ENCODE results near the gene STIMATE.

Gene STIMATE

DNA sequence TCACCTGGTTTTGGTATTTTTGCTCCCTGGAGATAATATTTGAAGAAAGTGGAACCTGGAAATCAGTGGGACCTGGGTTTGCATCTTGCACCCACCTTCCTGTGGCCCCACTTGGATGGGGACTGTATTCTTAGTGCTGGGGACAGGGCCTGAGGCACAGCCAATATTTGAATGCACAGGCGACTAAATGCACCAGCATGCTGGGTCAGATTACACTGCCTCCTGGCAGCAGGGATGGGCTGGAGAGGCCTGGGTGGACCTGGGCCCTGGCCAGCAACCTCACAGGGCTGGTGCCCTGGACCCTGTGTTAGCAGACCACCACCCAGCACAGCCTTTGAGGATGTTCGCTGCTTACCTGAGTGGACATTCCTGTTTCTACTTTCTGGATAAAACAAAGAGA lies 77.4 kb downstream of the STIMATE start:
- no peak overlapping the region for H3K27ac ChIP-seq
- no peak for TF ChIP-seq ZFX (IDR thresholded peaks at IDR 0.05; ENCODE audit: borderline replicate concordance)
- TF ChIP-seq, protein P1, sequence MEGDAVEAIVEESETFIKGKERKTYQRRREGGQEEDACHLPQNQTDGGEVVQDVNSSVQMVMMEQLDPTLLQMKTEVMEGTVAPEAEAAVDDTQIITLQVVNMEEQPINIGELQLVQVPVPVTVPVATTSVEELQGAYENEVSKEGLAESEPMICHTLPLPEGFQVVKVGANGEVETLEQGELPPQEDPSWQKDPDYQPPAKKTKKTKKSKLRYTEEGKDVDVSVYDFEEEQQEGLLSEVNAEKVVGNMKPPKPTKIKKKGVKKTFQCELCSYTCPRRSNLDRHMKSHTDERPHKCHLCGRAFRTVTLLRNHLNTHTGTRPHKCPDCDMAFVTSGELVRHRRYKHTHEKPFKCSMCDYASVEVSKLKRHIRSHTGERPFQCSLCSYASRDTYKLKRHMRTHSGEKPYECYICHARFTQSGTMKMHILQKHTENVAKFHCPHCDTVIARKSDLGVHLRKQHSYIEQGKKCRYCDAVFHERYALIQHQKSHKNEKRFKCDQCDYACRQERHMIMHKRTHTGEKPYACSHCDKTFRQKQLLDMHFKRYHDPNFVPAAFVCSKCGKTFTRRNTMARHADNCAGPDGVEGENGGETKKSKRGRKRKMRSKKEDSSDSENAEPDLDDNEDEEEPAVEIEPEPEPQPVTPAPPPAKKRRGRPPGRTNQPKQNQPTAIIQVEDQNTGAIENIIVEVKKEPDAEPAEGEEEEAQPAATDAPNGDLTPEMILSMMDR (IDR thresholded peaks at IDR 0.05) = no peak

DNA sequence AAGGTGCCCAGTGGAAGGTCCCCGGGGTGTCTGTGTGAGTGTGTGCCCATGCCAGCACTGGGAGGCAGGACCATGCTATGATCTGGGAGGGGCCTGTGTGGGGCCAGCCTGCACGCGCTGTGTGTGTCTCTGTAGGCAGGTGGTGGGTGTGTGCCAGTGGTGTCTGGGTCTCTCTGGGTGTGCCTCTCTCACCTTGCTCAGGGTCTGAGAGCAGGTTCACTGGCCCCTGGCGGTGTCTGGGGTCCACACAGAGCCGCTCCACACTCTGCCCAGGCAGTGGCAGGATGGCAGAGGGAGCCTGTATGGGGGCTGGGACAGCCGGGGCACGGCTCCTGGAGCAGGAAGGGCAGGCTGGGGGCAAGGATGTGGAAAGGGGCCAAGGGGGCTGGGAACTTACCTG lies 79.5 kb downstream of the STIMATE start:
- H3K27ac ChIP-seq = no peak overlapping the region

DNA sequence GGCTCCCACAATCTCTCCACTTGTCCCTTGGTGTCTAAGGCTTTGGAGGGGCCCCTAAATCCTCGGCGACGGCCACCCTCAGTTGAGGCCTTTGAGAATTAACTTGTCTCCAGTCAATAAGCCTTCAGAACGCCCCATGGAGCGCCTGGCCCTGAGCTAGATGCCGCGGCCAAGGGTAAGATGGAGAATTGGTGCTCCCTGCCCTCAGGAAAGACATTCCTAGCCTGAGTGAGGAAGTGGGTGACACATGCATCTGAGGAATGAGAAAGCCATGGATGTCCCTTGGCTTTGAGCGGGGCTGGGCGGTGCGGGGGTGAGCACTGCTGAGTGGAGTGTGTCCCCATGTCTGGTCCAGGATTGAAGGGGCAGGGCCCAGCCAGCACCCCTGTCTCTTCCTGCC lies 80.1 kb downstream of the STIMATE start:
- H3K27ac ChIP-seq = no peak overlapping the region
- TF ChIP-seq, protein P1 (IDR thresholded peaks at IDR 0.05) = no peak
- no peak for TF ChIP-seq ZFX (IDR thresholded peaks at IDR 0.05; ENCODE audit: borderline replicate concordance)

More for the DNA sequence above, 79.5 kb downstream of the STIMATE start:
- TF ChIP-seq ZFX (IDR thresholded peaks at IDR 0.05; ENCODE audit: borderline replicate concordance) = no peak
- TF ChIP-seq, protein P1 (IDR thresholded peaks at IDR 0.05) = no peak

DNA sequence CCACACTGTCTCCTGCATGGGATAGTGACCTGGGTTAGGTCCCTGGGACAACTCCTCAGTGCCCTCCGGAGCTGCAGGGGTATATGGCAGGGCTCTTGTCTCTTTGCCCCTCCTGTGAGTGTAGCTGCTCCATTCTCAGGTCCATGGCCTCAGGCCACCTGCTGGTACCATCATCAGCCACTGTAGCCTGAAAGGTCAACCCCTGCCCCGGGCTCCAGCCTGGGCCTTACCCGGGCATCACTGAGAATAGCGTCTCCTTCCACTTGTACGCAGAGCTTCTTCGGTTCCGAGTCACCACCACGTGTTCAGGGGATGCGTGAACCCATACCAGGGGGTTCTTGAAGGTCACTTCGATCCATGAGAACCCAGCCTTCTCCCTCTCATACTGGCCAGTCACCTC lies 80.7 kb downstream of the STIMATE start:
- TF ChIP-seq ZFX (IDR thresholded peaks at IDR 0.05; ENCODE audit: borderline replicate concordance) = no peak
- TF ChIP-seq, protein P1 (IDR thresholded peaks at IDR 0.05) = no peak
- H3K27ac ChIP-seq = no peak overlapping the region

DNA sequence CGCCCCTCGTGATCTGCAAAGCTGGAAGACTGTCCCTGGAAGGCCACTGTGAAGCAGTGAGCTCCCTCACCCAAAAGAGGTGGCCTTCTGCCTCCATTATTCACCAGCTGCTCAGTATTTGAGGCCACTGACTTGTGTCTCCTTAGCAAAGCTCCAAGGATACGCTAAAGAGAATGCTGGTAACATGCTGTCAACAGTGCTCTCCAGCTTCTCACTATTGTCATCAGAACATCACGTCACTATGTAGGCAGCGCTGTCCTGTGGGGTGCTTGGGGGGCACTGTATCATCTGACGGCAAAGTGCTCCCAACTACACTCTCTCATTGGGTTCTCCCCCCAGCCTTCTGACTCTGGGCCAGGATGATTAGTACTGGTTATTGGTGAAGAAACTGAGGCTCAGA lies 81.1 kb downstream of the STIMATE start:
- TF ChIP-seq, protein P1 (IDR thresholded peaks at IDR 0.05) = no peak
- no peak for TF ChIP-seq ZFX (IDR thresholded peaks at IDR 0.05; ENCODE audit: borderline replicate concordance)
- no peak overlapping the region for H3K27ac ChIP-seq

DNA sequence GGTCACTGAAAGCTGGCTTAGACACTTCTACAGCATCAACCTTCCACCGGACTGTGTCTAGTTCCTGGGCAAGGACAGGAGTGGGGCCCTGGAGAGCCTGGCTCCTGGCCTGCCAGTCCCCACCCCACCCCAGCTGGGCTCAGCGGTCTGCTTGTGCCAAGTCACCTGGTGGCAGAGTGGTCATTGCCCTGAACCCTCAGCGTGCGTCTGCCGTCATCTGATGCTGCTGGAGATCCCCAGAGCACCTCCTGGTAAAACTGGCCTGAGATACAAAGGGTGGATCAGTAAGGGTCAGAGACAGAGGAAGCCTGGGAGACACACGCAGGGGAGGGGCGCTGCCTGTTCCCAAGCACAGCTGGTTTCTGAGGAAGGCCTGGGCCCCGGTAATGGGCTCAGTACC lies 83.5 kb downstream of the STIMATE start:
- TF ChIP-seq, protein P1 (IDR thresholded peaks at IDR 0.05) = no peak
- no peak for TF ChIP-seq ZFX (IDR thresholded peaks at IDR 0.05; ENCODE audit: borderline replicate concordance)
- H3K27ac ChIP-seq = no peak overlapping the region

DNA sequence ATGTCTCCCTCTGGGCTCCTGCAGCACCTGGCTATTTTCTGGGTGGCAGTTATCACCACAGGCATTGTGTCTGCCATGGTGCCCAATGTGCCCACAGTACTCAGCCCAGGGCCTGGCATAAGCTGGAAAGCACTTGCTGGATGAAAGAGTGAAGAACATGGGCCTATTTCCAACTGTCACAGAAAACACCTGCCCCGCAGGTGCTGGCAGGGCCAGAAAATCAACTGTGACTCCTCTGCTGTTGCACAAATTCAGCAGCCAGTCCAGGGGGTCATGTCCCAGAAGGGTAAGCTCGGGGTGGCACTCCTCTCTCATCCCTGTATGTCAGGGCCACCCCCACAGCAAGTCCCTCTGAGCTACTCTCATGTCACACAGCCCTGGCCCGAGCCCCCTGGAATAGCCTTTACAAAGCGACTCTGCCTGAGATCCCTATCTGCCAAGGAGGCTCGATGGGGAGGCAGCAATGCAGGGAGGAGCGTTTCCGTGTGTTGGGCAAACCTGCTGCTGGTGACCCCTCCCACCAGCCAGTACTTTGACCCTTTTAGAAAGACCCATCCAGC lies 85.8 kb downstream of the STIMATE start:
- H3K27ac ChIP-seq = no peak overlapping the region
- TF ChIP-seq ZFX (IDR thresholded peaks at IDR 0.05; ENCODE audit: borderline replicate concordance) = no peak
- TF ChIP-seq, protein P1 (IDR thresholded peaks at IDR 0.05) = no peak

Measured in 22Rv1 (cell line).